ENCODE results near the gene IFIT5. TPM values are rescaled to one million over a fixed set of nuclear protein-coding genes. Genes with fewer than 3 reads are reported as not detected.

Gene IFIT5
- total RNA-seq, 6 experiments from 2014 or later = 19.2 to 26.1 (median 22.4) TPM

DNA sequence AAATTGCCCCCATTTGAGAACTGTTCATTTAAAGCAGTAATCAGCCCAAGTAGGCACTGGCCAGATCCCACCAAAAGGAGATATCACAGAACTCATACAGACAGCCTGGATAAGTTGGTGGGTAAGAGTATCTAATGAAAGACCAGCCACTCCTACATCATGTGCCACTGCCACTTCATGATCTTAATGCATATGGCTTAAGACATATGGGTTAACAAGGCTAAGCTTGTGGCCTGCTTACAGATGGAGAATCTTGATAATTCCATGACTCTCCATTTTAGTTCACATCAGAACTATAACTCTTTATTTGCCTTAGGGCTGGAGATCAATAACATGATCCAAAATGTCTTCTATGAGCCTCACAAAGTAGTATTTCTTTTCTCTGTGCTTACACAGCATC, 43.3 kb upstream of the IFIT5 start:
- no peaks in the 10 kb centered on the region for H3K27me3 Mint-ChIP-seq (ENCODE audit: insufficient read depth)
- H3K4me1 Mint-ChIP-seq (ENCODE audit: low read depth) = peaks cover 62% of the 10 kb centered on the region
- no peaks in the 10 kb centered on the region for H3K36me3 Mint-ChIP-seq (ENCODE audit: low read depth)
- TF ChIP-seq, protein P1, sequence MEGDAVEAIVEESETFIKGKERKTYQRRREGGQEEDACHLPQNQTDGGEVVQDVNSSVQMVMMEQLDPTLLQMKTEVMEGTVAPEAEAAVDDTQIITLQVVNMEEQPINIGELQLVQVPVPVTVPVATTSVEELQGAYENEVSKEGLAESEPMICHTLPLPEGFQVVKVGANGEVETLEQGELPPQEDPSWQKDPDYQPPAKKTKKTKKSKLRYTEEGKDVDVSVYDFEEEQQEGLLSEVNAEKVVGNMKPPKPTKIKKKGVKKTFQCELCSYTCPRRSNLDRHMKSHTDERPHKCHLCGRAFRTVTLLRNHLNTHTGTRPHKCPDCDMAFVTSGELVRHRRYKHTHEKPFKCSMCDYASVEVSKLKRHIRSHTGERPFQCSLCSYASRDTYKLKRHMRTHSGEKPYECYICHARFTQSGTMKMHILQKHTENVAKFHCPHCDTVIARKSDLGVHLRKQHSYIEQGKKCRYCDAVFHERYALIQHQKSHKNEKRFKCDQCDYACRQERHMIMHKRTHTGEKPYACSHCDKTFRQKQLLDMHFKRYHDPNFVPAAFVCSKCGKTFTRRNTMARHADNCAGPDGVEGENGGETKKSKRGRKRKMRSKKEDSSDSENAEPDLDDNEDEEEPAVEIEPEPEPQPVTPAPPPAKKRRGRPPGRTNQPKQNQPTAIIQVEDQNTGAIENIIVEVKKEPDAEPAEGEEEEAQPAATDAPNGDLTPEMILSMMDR (IDR thresholded peaks at IDR 0.05) = no peak
- H3K9me3 Mint-ChIP-seq = peaks cover under 1% of the 10 kb centered on the region; the same call in 1 of the 2 replicates
- DNase-seq = no peak
- no peak overlapping the region for H3K27ac Mint-ChIP-seq
- H3K4me3 Mint-ChIP-seq = no peak overlapping the region

DNA sequence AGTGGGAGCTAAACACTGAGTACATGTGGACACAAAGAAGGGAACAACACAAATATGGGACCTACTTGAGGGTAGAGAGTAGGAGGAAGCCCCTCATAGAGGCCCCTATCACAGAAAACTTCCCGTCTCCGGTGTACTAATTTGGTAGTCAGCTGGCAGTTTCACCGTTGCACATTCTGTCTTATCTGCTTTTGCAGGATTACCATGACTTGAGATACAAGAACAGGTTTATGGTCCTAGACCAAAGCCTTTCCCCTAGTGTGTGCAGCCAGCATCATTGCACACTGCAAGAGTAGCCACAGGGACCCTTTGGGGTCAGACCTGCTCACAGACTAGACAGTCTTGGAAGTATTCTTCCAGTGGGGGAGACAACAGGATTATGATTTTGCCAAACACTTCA, 42.4 kb upstream of the IFIT5 start:
- no peak for DNase-seq
- H3K4me3 Mint-ChIP-seq = no peak overlapping the region
- TF ChIP-seq, protein P1 (IDR thresholded peaks at IDR 0.05) = no peak
- H3K27ac Mint-ChIP-seq = no peak overlapping the region
- peaks cover 62% of the 10 kb centered on the region for H3K4me1 Mint-ChIP-seq (ENCODE audit: low read depth)
- no peaks in the 10 kb centered on the region for H3K36me3 Mint-ChIP-seq (ENCODE audit: low read depth)
- no peaks in the 10 kb centered on the region for H3K9me3 Mint-ChIP-seq
- no peaks in the 10 kb centered on the region for H3K27me3 Mint-ChIP-seq (ENCODE audit: insufficient read depth)

DNA sequence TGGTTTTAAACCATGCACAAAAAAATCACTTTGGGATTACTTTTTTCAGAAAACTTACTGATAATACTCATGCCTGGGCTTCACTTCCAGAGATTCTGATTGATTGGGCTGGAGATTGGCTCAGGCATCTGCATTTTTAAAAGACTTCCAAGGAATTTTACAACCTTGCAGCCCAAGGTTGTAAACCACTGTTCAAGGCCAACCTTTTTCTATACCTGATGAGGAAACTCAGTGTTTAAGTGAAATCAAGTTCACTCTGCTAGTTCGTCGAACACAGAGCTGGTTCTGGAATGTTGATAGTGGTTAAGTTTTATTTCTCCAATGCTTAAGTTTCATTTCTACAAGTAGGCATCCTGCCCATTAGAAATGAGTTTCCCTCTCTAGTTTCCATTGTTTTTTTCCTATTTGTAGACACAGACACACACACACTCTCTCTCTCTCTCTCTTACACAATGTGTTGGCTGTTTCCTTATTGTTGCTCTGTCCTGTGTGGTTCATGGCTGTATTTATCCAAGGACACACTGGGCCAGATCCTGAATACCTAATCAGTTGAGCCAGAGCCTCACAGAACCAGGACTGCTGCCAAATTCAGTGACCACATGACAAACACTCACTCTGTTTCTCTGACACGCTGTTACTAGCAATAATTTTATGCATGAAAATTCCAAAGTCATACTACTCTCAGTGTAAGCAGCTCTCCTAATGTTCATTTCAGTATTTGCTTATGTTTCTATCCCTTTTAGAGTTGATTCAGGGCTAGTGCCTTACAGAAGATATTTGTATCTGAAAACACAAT, 40.3 kb upstream of the IFIT5 start:
- Mint-ChIP-seq H3K4me3 (peak overlapping the region; percentile 65), H3K9me3 (no peaks in the 10 kb centered on the region), H3K36me3 (ENCODE audit: low read depth) (no peaks in the 10 kb centered on the region), H3K4me1 (ENCODE audit: low read depth) (peaks cover 43% of the 10 kb centered on the region), H3K27me3 (ENCODE audit: insufficient read depth) (no peaks in the 10 kb centered on the region), H3K27ac (peak overlapping the region; percentile 83)
- peak; percentile 94 for DNase-seq
- TF ChIP-seq, protein P1 (IDR thresholded peaks at IDR 0.05) = no peak

GRCh38 chr10:89374713-89375141, 39.6 kb upstream of the IFIT5 start:
- H3K9me3 Mint-ChIP-seq = no peaks in the 10 kb centered on the region
- H3K4me3 Mint-ChIP-seq = peak overlapping the region; percentile 65
- no peaks in the 10 kb centered on the region for H3K36me3 Mint-ChIP-seq (ENCODE audit: low read depth)
- no peaks in the 10 kb centered on the region for H3K27me3 Mint-ChIP-seq (ENCODE audit: insufficient read depth)
- peaks cover 37% of the 10 kb centered on the region for H3K4me1 Mint-ChIP-seq (ENCODE audit: low read depth)
- no peak for DNase-seq
- H3K27ac Mint-ChIP-seq = peak overlapping the region; percentile 83
- TF ChIP-seq, protein P1 (IDR thresholded peaks at IDR 0.05) = no peak

DNA sequence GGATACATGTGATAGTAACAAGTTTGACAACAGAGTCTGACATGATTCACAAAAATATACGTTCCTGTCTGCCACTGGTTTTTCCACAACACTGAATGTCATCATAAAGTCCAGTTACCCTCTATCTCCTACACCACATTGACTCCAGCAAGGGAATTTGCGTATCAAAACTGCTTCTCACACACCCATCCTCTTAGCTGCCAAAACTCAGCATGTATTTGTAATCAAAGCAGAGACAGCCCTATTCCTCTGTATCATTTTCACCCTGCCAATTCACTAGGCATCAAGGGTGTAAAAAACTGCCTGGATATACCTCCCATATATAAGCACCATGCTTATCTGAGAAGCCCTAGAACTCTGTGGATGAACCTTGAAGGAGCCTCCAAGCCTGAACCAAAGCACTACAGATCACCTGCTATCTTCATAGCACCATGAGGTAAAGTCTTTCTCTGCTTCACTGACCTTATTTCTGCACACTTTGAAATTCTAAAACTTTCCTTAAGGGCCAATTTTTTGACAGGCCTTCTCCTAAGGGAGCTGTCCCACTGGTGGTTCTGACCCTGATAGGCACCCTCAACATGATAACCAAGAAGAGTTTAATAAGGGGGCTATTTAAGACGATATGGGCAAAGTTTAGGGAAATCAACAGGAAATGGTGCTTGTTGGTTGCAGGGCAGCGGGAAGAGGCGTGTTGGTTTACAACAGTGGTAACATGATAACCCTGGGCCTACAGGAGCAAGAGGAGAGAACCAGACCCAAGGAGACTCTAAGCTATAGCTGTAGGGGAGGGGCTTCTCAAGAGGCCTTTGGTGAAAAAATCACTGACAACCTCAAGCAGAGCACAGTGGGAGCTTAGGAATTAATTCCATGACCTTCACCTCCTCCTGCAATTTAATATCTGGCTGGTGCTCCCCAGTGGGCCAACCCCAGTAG, 36.4 kb upstream of the IFIT5 start, which contains the start of gene IFIT1B:
TSS of gene IFIT1B (plus strand) at position 352 of the 933 bp plus-strand sequence. CDS start at position 432, 80 bp downstream.
- Mint-ChIP-seq H3K36me3 (ENCODE audit: low read depth) (no peaks in the 10 kb centered on the region), H3K4me3 (no peak within 1 kb of the TSS), H3K4me1 (ENCODE audit: low read depth) (peaks cover 29% of the 10 kb centered on the region), H3K27ac (no peak within 1 kb of the TSS), H3K27me3 (ENCODE audit: insufficient read depth) (0 out of 2 replicates have a peak, but pooled peaks cover 2% of the 10 kb centered on the region), H3K9me3 (no peaks in the 10 kb centered on the region)
- no peak for DNase-seq
- TF ChIP-seq, protein P1 (IDR thresholded peaks at IDR 0.05) = no peak

Measured in HFFc6 (cell line).